NCI-H748 (cell line): ENCODE measurements around the gene TEX14.
"Not testable (repeated sequence)": the region's sequence is repeated elsewhere in the genome, so short reads cannot be mapped to it uniquely, and the experiment has no call there.

Source experiments
- DNase-seq: peaks from one replicate; lab custom pipeline; 2025; ENCODE audit not compliant: unreplicated experiment; lab: John Stamatoyannopoulos, UW

TEX14 gene

GRCh38 chr17:58569196-58569595 lies 122.6 kb downstream of the TEX14 start:
- no peak for DNase-seq

- no peak for DNase-seq
Measured at GRCh38 chr17:58568044-58568799, 123.6 kb downstream of the TEX14 start.

- no peak for DNase-seq
Measured at GRCh38 chr17:58565389-58566311, 126.2 kb downstream of the TEX14 start.

GRCh38 chr17:58564971-58565370 lies 126.9 kb downstream of the TEX14 start:
- DNase-seq, result no peak

- no peak for DNase-seq
Measured at GRCh38 chr17:58564243-58564642, 127.6 kb downstream of the TEX14 start.

- no peak for DNase-seq
Measured at GRCh38 chr17:58560511-58560910, 131.3 kb downstream of the TEX14 start.

GRCh38 chr17:58557981-58558380 lies 133.9 kb downstream of the TEX14 start:
- no peak for DNase-seq

- DNase-seq, result no peak
Measured at GRCh38 chr17:58556833-58557250, 135.0 kb downstream of the TEX14 start.

- DNase-seq, result not testable (repeated sequence)
Measured at GRCh38 chr17:58555109-58555508, 136.7 kb downstream of the TEX14 start.

- DNase-seq, result no peak
Measured at GRCh38 chr17:58541249-58541648, 150.6 kb downstream of the TEX14 start.

- no peak for DNase-seq
Measured at GRCh38 chr17:58539698-58540097, 152.1 kb downstream of the TEX14 start.

- DNase-seq, result no peak
Measured at GRCh38 chr17:58538811-58539409, 152.9 kb downstream of the TEX14 start.

- DNase-seq, result no peak
Measured at GRCh38 chr17:58537266-58537665, 154.6 kb downstream of the TEX14 start.

GRCh38 chr17:58536542-58536941 lies 155.3 kb downstream of the TEX14 start:
- no peak for DNase-seq

- DNase-seq, result no peak
Measured at GRCh38 chr17:58535431-58535830, 156.4 kb downstream of the TEX14 start.

- DNase-seq, result no peak
Measured at GRCh38 chr17:58534901-58535421, 156.9 kb downstream of the TEX14 start.

GRCh38 chr17:58534331-58534730 lies 157.5 kb downstream of the TEX14 start:
- no peak for DNase-seq

- DNase-seq, result no peak
Measured at GRCh38 chr17:58533616-58534188, 158.1 kb downstream of the TEX14 start.

- DNase-seq, result no peak
Measured at GRCh38 chr17:58532555-58532951, 159.3 kb downstream of the TEX14 start.

- DNase-seq, result peak; percentile 62
Measured at GRCh38 chr17:58531661-58532554, 159.9 kb downstream of the TEX14 start.
